HK-2 (cell line): ENCODE data around the gene GARIN1A.
"Not testable (repeated sequence)": the region's sequence is repeated elsewhere in the genome, so short reads cannot be mapped to it uniquely, and the experiment has no call there.

Source experiments
- DNase-seq: peaks from one replicate; pipeline ENCODE4 v3.0.0-alpha.2; 2018; ENCODE audit not compliant: unreplicated experiment

Gene GARIN1A

GRCh38 chr7:128683270-128683669 is 11.2 kb downstream of the GARIN1A start:
- not testable (repeated sequence) for DNase-seq

- not testable (repeated sequence) for DNase-seq
Measured at GRCh38 chr7:128683738-128684137, 11.6 kb downstream of the GARIN1A start.

GRCh38 chr7:128687131-128687530 is 15.0 kb downstream of the GARIN1A start:
- no peak for DNase-seq

- DNase-seq: no peak
Measured at GRCh38 chr7:128688492-128688891, 16.4 kb downstream of the GARIN1A start.

- DNase-seq: not testable (repeated sequence)
Measured at GRCh38 chr7:128689161-128689935, 17.3 kb downstream of the GARIN1A start.

- DNase-seq: no peak
Measured at GRCh38 chr7:128691227-128691626, 19.1 kb downstream of the GARIN1A start.

DNA sequence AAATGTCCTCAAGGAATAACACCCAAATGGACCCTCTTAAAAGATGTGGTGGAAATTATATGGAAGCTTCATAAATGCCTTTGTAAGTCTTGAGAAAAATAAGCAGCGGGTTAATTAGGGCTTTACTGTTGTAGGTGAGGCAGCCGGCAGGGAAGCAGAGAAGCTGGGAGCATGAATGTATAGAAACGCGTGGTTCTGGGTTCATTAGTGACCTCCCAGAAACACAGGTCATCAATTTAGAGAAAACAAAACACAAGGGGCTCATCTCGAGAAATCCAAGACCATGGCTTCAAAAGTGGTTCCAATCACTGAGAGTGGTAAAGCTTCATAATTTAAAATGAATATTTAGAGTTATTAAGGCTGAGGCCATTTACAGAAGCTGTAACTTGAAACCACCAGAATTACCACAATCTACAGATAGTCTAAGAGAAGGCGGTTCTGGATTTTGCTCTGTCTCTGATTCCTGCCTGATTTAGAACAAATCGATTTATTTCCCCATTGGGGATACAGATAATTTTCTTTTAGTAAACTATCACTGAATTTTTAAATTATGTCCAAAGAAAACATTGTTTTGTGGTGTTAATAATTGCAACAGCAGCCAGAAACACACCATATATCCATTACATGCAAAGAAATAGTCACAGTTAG is 20.7 kb downstream of the GARIN1A start:
- DNase-seq: no peak

DNA sequence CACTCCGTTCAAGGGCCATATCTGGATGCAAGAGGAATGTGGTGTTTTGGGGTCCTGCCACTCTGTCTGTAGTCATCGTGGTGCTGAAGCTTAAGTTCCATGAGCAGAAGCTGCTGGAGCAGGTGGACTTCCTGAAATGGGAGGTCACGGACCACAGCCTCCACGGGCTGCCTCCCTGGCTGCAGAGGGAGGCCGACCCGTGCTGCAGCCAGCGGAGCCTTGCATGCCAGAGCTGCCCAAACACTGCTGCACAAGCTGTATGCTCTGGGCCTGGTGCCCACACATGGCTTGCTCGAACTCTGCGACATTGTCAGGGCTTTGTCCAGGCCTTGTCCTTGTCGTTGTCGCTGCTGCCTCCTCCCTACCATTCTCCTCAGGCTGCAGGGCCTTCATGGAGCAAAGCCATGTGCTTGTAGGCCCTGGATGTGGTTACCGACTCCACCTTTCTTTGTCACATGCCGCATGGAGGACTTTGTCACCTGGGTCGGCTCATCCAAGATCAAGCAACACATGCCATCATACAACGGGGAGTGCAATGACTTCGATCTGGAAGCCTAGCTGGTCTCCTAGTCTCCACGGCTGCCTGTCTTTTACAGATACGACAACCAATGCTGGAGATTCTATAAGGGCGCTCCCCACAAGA is 21.4 kb downstream of the GARIN1A start:
- DNase-seq: no peak

DNA sequence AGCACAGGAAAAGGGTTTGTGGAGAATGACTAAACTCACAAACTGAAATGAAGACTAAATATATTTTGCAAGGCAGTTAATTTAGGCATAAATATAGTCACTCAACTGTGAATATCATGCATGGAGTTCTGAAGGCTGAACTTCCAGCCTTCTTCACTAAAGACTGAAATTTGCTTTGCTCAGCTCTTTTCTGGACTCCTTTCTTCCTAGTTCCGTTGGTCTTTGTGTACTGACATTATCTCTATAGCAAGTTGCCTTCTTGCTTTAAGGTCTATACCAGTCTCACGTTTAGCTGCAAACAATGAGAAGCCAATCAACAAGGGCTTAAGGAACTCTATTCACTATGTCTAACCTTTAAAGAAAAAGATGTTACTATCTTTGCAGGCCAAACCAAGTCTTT is 22.6 kb downstream of the GARIN1A start:
- DNase-seq: no peak

DNA sequence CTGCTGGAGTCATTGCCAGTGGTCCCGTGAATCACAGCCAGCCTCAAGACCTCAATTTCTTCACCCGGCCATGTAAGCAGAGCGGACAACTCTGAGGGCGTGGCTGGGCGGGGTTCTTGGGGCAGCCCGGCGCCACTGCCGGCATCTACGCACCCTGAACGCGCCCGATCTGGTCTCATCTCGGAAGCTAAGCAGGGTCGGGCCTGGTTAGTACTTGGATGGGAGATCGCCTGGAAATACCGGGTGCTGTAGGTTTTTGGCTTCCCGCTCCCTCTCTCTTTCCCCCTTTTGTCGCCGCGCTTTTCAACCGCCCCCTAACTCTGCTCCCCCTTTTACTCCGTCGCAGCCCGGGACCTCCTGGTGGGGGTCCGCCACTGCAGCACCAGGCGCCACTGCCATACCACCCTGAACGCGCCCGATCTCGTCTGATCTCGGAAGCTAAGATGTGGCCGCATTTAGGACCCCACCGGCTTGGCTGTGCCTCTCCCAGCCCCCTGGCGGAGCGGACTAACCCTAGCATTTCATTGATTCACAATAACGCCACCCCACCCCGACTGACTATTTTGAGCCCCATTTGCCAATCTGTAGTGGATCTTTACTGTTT is 25.3 kb downstream of the GARIN1A start:
- no peak for DNase-seq

GRCh38 chr7:128699196-128699712 is 27.2 kb downstream of the GARIN1A start:
- DNase-seq: no peak

GRCh38 chr7:128699895-128700294 is 27.8 kb downstream of the GARIN1A start:
- no peak for DNase-seq

DNA sequence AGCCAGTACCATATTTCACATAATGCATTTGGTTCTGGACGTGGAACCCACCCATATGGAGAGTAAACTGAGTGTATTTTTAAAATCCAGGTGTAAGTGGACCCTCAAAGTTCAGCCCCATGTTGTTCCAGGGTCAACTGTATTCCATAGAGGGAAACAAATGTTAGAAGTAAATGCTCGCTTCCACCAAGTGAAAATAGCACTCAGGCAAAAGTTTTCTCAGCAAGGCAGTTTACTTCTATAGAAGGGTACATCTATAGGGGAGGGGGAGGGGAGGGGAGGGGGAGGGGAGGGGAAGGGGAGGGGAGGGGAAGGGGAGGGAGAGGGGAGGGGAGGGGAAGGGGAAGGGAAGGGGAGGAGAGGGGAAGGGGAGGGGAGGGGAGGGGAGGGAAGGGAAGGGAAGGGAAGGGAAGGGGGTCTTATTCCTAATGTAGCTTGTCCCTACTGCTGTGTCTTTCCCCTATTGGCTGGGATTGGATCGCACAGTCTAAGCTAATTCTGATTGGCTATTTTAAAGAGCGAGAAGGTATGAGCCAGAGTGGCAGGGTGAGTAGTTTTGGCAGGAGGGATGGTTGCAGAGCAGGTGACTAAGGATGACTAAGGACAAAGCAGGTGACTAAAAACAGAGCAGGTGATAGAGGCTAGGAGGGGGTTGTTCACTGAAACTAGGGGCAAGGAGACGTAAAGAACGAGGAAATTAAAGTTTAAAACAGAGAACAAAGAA is 29.1 kb downstream of the GARIN1A start:
- no peak for DNase-seq

DNA sequence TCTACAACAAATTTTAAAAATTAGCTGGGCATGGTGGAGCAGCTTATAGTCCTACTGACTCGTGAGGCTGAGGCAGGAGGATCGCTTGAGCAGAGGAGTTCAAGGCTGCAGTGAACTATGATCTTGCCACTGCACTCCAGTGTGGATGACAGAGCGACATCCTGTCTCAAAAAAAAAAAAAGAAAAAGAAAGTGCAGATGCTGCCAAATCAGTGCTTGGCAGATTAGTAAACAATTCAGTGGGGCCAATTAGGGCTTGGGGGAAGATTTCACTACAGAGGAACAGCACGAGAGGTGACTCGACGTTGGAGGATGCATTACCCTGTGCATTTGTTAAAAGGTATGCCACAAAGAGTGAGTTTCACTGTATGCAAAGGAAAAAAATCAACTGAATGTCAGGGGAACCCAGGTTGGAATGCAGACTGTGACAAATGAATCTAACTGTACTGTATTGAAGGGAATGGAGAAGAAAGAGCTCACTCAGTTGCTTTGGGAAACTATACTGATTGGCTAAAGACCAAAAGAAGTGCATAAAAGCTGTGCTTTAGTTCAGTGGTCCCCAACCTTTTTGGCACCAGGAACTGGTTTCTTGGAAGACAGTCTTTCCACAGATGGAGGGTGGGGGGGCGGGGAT is 31.6 kb downstream of the GARIN1A start:
- DNase-seq: no peak

- DNase-seq: no peak
Measured at GRCh38 chr7:128705891-128706333, 33.8 kb downstream of the GARIN1A start.

DNA sequence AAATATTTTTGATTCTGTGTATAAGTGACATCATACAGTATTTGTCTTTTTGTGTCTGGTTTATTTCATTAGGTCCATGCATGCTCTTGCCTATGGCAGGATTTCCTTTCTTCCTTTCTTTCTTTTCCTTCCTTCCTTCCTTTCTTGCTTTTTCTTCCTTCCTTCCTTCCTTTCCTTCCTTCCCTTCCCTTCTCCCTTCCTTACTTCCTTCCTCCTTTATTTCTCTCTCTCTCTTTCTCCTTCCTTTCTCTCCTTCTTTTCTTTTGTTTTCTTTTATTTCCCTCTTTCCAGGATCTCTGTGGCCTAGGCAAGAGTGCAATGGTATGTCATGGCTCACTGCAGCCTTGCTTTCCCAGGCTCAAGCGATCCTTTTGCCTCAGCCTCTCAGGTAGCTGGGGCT is 35.7 kb downstream of the GARIN1A start:
- no peak for DNase-seq

DNA sequence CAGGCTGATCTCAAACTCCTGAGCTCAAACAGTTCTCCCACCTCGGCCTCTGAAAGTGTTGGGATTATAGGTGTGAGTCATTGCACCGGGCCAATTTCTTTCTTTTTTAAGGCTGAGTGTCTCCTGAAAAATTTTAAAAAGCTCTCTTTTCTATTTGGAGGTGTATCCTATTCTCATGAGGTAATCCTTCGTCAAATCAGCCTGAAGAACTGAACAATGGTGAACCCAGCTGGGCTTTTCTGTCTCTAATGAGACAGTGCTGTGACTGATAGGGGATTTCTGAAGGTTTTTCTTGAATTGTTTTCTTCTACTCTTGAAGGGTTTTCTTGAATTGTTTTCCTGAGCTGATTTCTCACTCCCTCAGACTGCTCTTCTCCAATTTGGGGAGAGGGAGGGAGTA is 36.1 kb downstream of the GARIN1A start:
- DNase-seq: no peak

DNA sequence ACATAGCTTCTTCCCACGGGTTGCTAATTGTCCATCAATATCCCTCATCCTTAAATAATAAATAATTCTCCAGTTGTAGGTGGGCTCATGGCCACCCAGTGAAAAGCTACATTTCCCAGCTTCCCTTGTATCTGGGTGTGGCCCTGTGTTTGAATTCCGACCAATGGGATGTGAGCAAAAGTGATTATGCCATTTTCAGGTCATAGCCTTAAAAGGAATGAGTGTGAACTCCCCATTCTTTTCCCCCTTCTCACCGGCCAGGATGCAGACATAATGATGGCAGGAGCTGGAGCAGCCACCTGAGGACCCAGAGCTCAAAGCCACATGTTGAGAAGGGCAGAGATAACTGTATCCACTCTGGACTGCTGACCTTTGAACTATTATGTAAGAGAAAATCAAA is 36.7 kb downstream of the GARIN1A start:
- DNase-seq: no peak

DNA sequence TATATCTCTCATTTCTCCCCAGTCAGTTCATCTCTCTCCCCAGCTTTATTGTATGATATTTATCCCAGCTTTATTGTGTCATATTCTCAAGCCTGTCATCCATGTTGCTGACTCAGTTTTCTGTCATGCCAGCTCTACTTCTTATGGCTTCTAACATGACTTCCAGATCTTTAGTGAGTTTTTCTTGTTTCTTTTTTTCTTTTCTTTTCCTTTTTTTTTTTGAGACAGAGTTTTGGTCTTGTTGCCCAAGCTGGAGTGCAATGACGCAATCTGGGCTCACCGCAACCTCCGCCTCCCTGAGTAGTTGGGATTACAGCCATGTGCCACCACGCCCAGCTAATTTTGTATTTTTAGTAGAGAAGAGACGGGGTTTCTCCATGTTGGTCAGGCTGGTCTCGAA is 38.4 kb downstream of the GARIN1A start:
- no peak for DNase-seq

- no peak for DNase-seq
Measured at GRCh38 chr7:128713794-128714193, 41.7 kb downstream of the GARIN1A start.
